Measurements from ENCODE around the gene TBX5. TPM values are rescaled to one million over a fixed set of nuclear protein-coding genes. Genes with fewer than 3 reads are reported as not detected.

Gene TBX5
- total RNA-seq, 1 donor from 2014 or later = not detected

GRCh38 chr12:114408471-114408885 lies 2.5 kb upstream of the TBX5 start:
- TF ChIP-seq CTCF (IDR thresholded peaks at IDR 0.05; ENCODE audit: insufficient read depth, low read length, severe bottlenecking) = no peak
- Histone ChIP-seq H3K27me3 (ENCODE audit: control insufficient read depth, insufficient read depth, low read length) (peaks cover 56% of the 10 kb centered on the region), H3K4me3 (ENCODE audit: low read depth, low read length) (no peak overlapping the region), H3K36me3 (ENCODE audit: control insufficient read depth, insufficient read depth, low read length) (no peaks in the 10 kb centered on the region)
- FAIRE-seq (no peak), DNase-seq (ENCODE audit: low read depth) (no peak)

- no peak for TF ChIP-seq CTCF (IDR thresholded peaks at IDR 0.05; ENCODE audit: insufficient read depth, low read length, severe bottlenecking)
- DNase-seq (ENCODE audit: low read depth) = no peak
- H3K36me3 ChIP-seq (ENCODE audit: control insufficient read depth, insufficient read depth, low read length) = no peaks in the 10 kb centered on the region
- H3K4me3 ChIP-seq (ENCODE audit: low read depth, low read length) = no peak overlapping the region
- no peak for FAIRE-seq
- H3K27me3 ChIP-seq (ENCODE audit: control insufficient read depth, insufficient read depth, low read length) = peaks cover 54% of the 10 kb centered on the region
These were observed 2.0 kb upstream of the TBX5 start for GRCh38 chr12:114407842-114408411.

- no peak for TF ChIP-seq CTCF (IDR thresholded peaks at IDR 0.05; ENCODE audit: insufficient read depth, low read length, severe bottlenecking)
- peaks cover 55% of the 10 kb centered on the region for H3K27me3 ChIP-seq (ENCODE audit: control insufficient read depth, insufficient read depth, low read length)
- no peaks in the 10 kb centered on the region for H3K36me3 ChIP-seq (ENCODE audit: control insufficient read depth, insufficient read depth, low read length)
- no peak overlapping the region for H3K4me3 ChIP-seq (ENCODE audit: low read depth, low read length)
- DNase-seq (ENCODE audit: low read depth) (no peak), FAIRE-seq (no peak)
These were observed 1.3 kb upstream of the TBX5 start for GRCh38 chr12:114406984-114407841.

GRCh38 chr12:114406316-114406983 lies 506 bp upstream of the TBX5 start:
- FAIRE-seq (no peak), DNase-seq (ENCODE audit: low read depth) (no peak)
- TF ChIP-seq CTCF (IDR thresholded peaks at IDR 0.05; ENCODE audit: insufficient read depth, low read length, severe bottlenecking) = no peak
- Histone ChIP-seq H3K36me3 (ENCODE audit: control insufficient read depth, insufficient read depth, low read length) (no peaks in the 10 kb centered on the region), H3K27me3 (ENCODE audit: control insufficient read depth, insufficient read depth, low read length) (peaks cover 58% of the 10 kb centered on the region), H3K4me3 (ENCODE audit: low read depth, low read length) (no peak overlapping the region)

DNA sequence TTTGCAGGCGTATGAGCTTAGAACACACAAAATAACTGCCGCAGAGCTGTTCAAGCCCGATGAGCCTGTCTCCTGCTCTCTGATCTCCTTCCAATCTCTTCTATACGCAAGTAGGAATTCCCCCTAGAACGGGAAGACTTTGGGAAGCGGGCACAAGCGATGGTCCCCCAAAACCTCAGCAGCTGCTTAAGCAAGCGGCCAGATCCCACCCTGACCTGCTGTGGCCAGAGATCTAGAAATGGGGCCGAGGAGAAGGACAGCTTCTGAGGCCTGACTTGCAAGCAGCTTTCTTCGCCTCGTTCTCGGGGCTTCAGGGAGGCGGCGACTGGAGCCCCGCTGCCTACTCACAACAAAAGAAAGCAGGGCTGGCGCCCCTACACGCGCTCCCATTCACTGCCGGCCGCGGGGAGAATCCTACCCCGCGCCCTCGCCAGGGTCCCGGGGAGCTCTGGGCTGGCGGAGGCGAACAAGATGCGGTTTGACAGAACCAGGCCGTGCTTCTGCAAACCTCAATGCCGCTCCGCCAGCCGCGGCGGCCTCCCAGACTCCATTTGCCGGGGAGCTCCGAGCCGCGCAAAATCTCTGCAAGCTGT lies 922 bp downstream of the TBX5 start:
- Histone ChIP-seq H3K27me3 (ENCODE audit: control insufficient read depth, insufficient read depth, low read length) (peaks cover 54% of the 10 kb centered on the region), H3K36me3 (ENCODE audit: control insufficient read depth, insufficient read depth, low read length) (no peaks in the 10 kb centered on the region), H3K4me3 (ENCODE audit: low read depth, low read length) (no peak overlapping the region)
- DNase-seq (ENCODE audit: low read depth) (no peak), FAIRE-seq (no peak)
- no peak for TF ChIP-seq CTCF (IDR thresholded peaks at IDR 0.05; ENCODE audit: insufficient read depth, low read length, severe bottlenecking)

Data from bronchial epithelial cell (primary cell).